Prostate gland (tissue), 2 donors: Measurements from ENCODE around the gene SERPINB7. TPM values are rescaled to one million over a fixed set of nuclear protein-coding genes. Genes with fewer than 3 reads are reported as not detected.

ENCODE experiments used
- DNase-seq: peaks from one replicate; pipeline ENCODE4 v3.0.0-alpha.2; 2019; ENCODE audit warnings: low spot score
- H3K27ac ChIP-seq, 2 donors: fragments of 200-600 bp; sonication (generic); 2 replicates each; pipeline ENCODE4 v1.5.1; 2017 to 2019
- H3K27me3 ChIP-seq: fragments of 200-600 bp; sonication (generic); replicated peaks from 2 replicates; pipeline ENCODE4 v1.5.1; 2019; ENCODE audit not compliant: insufficient read depth
- H3K36me3 ChIP-seq, 2 donors: fragments of 200-600 bp; sonication (generic); 1 replicate in 1 of 2; 2 replicates in 1 of 2; pipeline versions ENCODE4 v1.5.1 to v1.8.1; 2017 to 2019
- H3K4me1 ChIP-seq: fragments of 200-600 bp; sonication (generic); replicated peaks from 2 replicates; pipeline ENCODE4 v1.5.1; 2019
- H3K4me3 ChIP-seq, 2 donors: fragments of 200-600 bp; sonication (generic); 2 replicates each; pipeline ENCODE4 v1.5.1; 2017 to 2019
- H3K9me3 ChIP-seq: fragments of 200-600 bp; sonication (generic); 2 replicates; pipeline ENCODE4 v1.5.1; 2017
- POLR2A ChIP-seq: fragments of 450-650 bp; IDR thresholded peaks from one replicate; pipeline ENCODE4 v1.6.1; 2016; ENCODE audit warnings: antibody characterized with exemption, mild to moderate bottlenecking
- POLR2AphosphoS5 ChIP-seq: sonication (generic); formaldehyde crosslinking; IDR thresholded peaks from one replicate; pipeline ENCODE4 v1.6.1; 2017; ENCODE audit warnings: antibody characterized with exemption
- WGBS: methylation state at CpG from one replicate; pipeline ENCODE4 v1.1.5; 2018; 5-methylcytosine and 5-hydroxymethylcytosine counted together
- intact Hi-C: fragments of 100-400 bp; cut with DNase I; formaldehyde crosslinking; loops from one replicate; pipeline ENCODE4 v1.14.2; 2022
- total RNA-seq, 2 donors: library from RNA; depleted of rRNA; stranded (reverse); fragments of >200 nt; gene quantifications; one replicate each; pipeline ENCODE4 v1.1.0, GENCODE V29; 2016
- TF ChIP-seq, protein P1 (sequence below), 4 experiments: fragments of 200-600 bp in 2 of 4; fragments of 450-650 bp in 2 of 4; sonication (generic) in 2 of 4; IDR thresholded peaks; 1 replicate in 3 of 4; 2 replicates in 1 of 4; pipeline ENCODE4 v1.5.1; 2016 to 2019; ENCODE audit warnings: antibody characterized with exemption in 4 of 4, mild to moderate bottlenecking in 2 of 4, moderate library complexity in 2 of 4

The SERPINB7 gene
- total RNA-seq, 2 donors from 2014 or later = 0.97 TPM; not detected in 1

DNA sequence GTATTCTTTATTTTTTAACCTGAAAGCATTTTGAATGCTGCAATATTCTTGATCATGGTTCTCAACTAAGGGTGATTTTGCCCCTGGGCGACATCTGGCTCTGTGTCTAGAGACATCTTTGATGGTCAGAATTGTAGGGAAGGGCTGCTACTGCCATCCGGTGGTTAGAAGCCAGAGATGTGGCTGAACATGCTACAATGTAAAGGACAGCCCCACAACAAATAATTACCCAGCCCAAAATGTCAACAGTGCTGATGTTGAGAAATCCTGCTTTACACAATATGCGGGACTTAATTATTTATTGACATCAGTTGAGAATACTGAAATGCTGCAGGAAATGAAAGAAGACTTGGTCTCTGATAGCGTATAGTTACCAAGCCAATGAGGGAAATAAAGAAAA is 74.8 kb downstream of the SERPINB7 start:
- 32% methylated on average over 4 of the region's 4 CpGs for WGBS
- no peak overlapping the region for H3K27ac ChIP-seq
- DNase-seq = peak; percentile 23
- H3K4me1 ChIP-seq = no peaks in the 10 kb centered on the region
- H3K36me3 ChIP-seq = no peaks in the 10 kb centered on the region
- no peaks in the 10 kb centered on the region for H3K9me3 ChIP-seq
- intact Hi-C loops = no loop called here
- TF ChIP-seq POLR2AphosphoS5 (peak; percentile 25), POLR2A (no peak)
- TF ChIP-seq, protein P1, sequence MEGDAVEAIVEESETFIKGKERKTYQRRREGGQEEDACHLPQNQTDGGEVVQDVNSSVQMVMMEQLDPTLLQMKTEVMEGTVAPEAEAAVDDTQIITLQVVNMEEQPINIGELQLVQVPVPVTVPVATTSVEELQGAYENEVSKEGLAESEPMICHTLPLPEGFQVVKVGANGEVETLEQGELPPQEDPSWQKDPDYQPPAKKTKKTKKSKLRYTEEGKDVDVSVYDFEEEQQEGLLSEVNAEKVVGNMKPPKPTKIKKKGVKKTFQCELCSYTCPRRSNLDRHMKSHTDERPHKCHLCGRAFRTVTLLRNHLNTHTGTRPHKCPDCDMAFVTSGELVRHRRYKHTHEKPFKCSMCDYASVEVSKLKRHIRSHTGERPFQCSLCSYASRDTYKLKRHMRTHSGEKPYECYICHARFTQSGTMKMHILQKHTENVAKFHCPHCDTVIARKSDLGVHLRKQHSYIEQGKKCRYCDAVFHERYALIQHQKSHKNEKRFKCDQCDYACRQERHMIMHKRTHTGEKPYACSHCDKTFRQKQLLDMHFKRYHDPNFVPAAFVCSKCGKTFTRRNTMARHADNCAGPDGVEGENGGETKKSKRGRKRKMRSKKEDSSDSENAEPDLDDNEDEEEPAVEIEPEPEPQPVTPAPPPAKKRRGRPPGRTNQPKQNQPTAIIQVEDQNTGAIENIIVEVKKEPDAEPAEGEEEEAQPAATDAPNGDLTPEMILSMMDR (IDR thresholded peaks at IDR 0.05) = peak in 1 of 4 experiments; percentile 37
- no peak overlapping the region for H3K4me3 ChIP-seq
- no peaks in the 10 kb centered on the region for H3K27me3 ChIP-seq

DNA sequence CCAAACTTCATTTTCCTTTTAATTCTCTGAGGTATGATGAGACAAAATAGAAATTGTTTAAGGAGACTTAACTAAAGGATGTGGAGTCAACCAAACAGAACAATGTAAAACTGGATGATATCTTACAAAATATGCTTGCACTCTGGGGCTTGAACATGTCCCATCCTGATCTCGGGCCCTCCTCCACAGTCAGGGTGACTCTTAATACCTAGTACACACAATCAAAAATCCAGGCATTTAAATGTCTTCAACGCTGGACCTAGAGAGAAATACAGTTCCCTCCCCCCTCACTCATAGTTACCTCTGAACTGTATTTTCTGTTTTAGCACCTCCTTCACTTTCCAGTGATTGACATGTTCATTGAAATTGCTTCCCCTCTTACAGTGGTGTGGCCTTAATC is 75.4 kb downstream of the SERPINB7 start:
- 34% methylated on average over 2 of the region's 2 CpGs for WGBS
- H3K36me3 ChIP-seq = no peaks in the 10 kb centered on the region
- H3K27me3 ChIP-seq = no peaks in the 10 kb centered on the region
- intact Hi-C loops = no loop called here
- TF ChIP-seq POLR2A (no peak), POLR2AphosphoS5 (no peak)
- TF ChIP-seq, protein P1 (IDR thresholded peaks at IDR 0.05) = no peak
- H3K9me3 ChIP-seq = no peaks in the 10 kb centered on the region
- H3K4me1 ChIP-seq = no peaks in the 10 kb centered on the region
- H3K4me3 ChIP-seq = no peak overlapping the region
- no peak for DNase-seq
- no peak overlapping the region for H3K27ac ChIP-seq

Other genes starting within 250 kb of the SERPINB7 start
- gene SERPINB12, start 233.0 kb upstream of the SERPINB7 start, total RNA-seq = not detected
- under 1 TPM in 1 of 2 donors, not detected in 1; 0.57 TPM for gene SERPINB13, start 188.1 kb upstream of the SERPINB7 start, total RNA-seq
- gene SERPINB4, start 131.2 kb upstream of the SERPINB7 start, total RNA-seq = 1 to 10 TPM in 1 of 2 donors, under 1 TPM in 1; 0.51 to 1.1 TPM
- gene SERPINB3, start 113.5 kb upstream of the SERPINB7 start, total RNA-seq = 1 to 10 TPM; 8.5 to 8.8 TPM
- gene SERPINB11, start 72.5 kb upstream of the SERPINB7 start, total RNA-seq = 10 to 100 TPM; 10.3 to 37.8 TPM
- gene SERPINB2, start 112.3 kb downstream of the SERPINB7 start, total RNA-seq = under 1 TPM; 0.18 to 0.62 TPM
- gene SERPINB10, start 132.5 kb downstream of the SERPINB7 start, total RNA-seq = under 1 TPM in 1 of 2 donors, not detected in 1; 0.55 TPM
- not detected for gene HMSD, start 173.9 kb downstream of the SERPINB7 start, total RNA-seq
- 1 to 10 TPM; 2.0 to 5.3 TPM for gene SERPINB8, start 194.7 kb downstream of the SERPINB7 start, total RNA-seq